IMR-90 (cell line): ENCODE results near the gene RTN3. TPM values are rescaled to one million over a fixed set of nuclear protein-coding genes. Genes with fewer than 3 reads are reported as not detected.

Experiments used
- ATAC-seq: fragments of 200-7000 bp; cut with Tn5 transposase; 2 replicates; pipeline ENCODE4 v1.9.1; 2020; ENCODE audit warnings: low read depth, mild to moderate bottlenecking, moderate library complexity
- BruUV-seq: library from RNA; stranded (reverse); fragments of 400-500 nt; replicated peaks from 2 replicates; lab custom pipeline; 2021; lab: Mats Ljungman, UMichigan
- CTCF ChIA-PET: fragments of 300-600 bp; formaldehyde crosslinking; extraction: SDS; loops from one replicate; lab custom pipeline; 2021; ENCODE audit warnings: antibody characterized with exemption; lab: Yijun Ruan, JAX
- POLR2A ChIA-PET: fragments of 300-600 bp; sonication (Branson Sonifier 250); formaldehyde crosslinking; loops from one replicate; lab custom pipeline; 2022; ENCODE audit warnings: antibody characterized with exemption; ENCODE audit not compliant: unreplicated experiment; lab: Charles Lee
- DNase-seq: peaks from one replicate; pipeline ENCODE4 v3.0.0; 2013
- H2AFZ ChIP-seq: replicated peaks from 2 replicates; pipeline ENCODE3; 2013; ENCODE audit warnings: low read length, mild to moderate bottlenecking; ENCODE audit not compliant: poor library complexity
- H2AK5ac ChIP-seq: 2 replicates; pipeline ENCODE4 v1.6.1; 2013; ENCODE audit warnings: low read depth, low read length, inconsistent platforms
- H2AK9ac ChIP-seq: replicated peaks from 2 replicates; pipeline ENCODE3; 2013; ENCODE audit warnings: mild to moderate bottlenecking, low read depth, low read length, moderate library complexity; ENCODE audit not compliant: poor library complexity
- H2BK120ac ChIP-seq: 2 replicates; pipeline ENCODE4 v1.6.1; 2013; ENCODE audit warnings: low read depth, low read length, inconsistent platforms
- H2BK15ac ChIP-seq: 3 replicates; pipeline ENCODE4 v1.6.1; 2013; ENCODE audit warnings: low read depth, low read length, inconsistent platforms
- H2BK20ac ChIP-seq: 2 replicates; pipeline ENCODE4 v1.6.1; 2013; ENCODE audit warnings: low read depth, mild to moderate bottlenecking, inconsistent platforms, low read length, moderate library complexity
- H2BK5ac ChIP-seq: 2 replicates; pipeline ENCODE4 v1.6.1; 2013; ENCODE audit warnings: mild to moderate bottlenecking, low read depth, low read length, inconsistent platforms; ENCODE audit not compliant: poor library complexity, severe bottlenecking
- H3K14ac ChIP-seq: replicated peaks from 2 replicates; pipeline ENCODE4 v1.6.1; 2013; ENCODE audit warnings: low read depth, low read length, inconsistent platforms
- H3K18ac ChIP-seq: 2 replicates; pipeline ENCODE4 v1.6.1; 2013; ENCODE audit warnings: low read depth, low read length, control low read depth
- H3K23ac ChIP-seq: 2 replicates; pipeline ENCODE4 v1.6.1; 2013; ENCODE audit warnings: low read depth, low read length, inconsistent platforms
- H3K27ac ChIP-seq: 2 replicates; pipeline ENCODE4 v1.5.1; 2013; ENCODE audit warnings: mild to moderate bottlenecking, control low read depth, low read length; ENCODE audit not compliant: insufficient read depth
- H3K27me3 ChIP-seq: 2 replicates; pipeline ENCODE4 v1.6.1; 2013; ENCODE audit warnings: low read length; ENCODE audit not compliant: control insufficient read depth, insufficient read depth
- H3K36me3 ChIP-seq: 2 replicates; pipeline ENCODE4 v1.6.1; 2013; ENCODE audit warnings: low read length, mixed read lengths; ENCODE audit not compliant: control insufficient read depth, insufficient read depth
- H3K4ac ChIP-seq: 2 replicates; pipeline ENCODE4 v1.6.1; 2013; ENCODE audit warnings: low read depth, low read length, inconsistent platforms
- H3K4me1 ChIP-seq: 2 replicates; pipeline ENCODE4 v1.6.1; 2013; ENCODE audit warnings: low read length, mixed read lengths; ENCODE audit not compliant: control insufficient read depth, insufficient read depth
- H3K4me2 ChIP-seq: 2 replicates; pipeline ENCODE4 v1.6.1; 2013; ENCODE audit warnings: low read depth, mild to moderate bottlenecking, control low read depth, low read length, moderate library complexity
- H3K4me3 ChIP-seq: 2 replicates; pipeline ENCODE4 v1.5.1; 2013; ENCODE audit warnings: low read depth, mild to moderate bottlenecking, control low read depth, low read length, moderate library complexity; ENCODE audit not compliant: insufficient read depth
- H3K56ac ChIP-seq: 2 replicates; pipeline ENCODE4 v1.6.1; 2013; ENCODE audit warnings: low read length, inconsistent platforms; ENCODE audit not compliant: insufficient read depth; ENCODE audit errors: extremely low read depth
- H3K79me1 ChIP-seq, 2 experiments: 2 replicates each; pipeline ENCODE4 v1.6.1; 2013; ENCODE audit warnings: low read length in 2 of 2, inconsistent platforms in 1 of 2, low read depth in 1 of 2
- H3K9ac ChIP-seq: 2 replicates; pipeline ENCODE4 v1.6.1; 2013; ENCODE audit warnings: low read depth, low read length, control low read depth
- H3K9me1 ChIP-seq: 2 replicates; pipeline ENCODE4 v1.6.1; 2013; ENCODE audit warnings: low read length, inconsistent platforms; ENCODE audit not compliant: insufficient read depth
- H3K9me3 ChIP-seq: 2 replicates; pipeline ENCODE4 v1.6.1; 2013; ENCODE audit warnings: low read length; ENCODE audit not compliant: control insufficient read depth, insufficient read depth
- H4K20me1 ChIP-seq: 2 replicates; pipeline ENCODE4 v1.6.1; 2013; ENCODE audit warnings: low read length, inconsistent platforms; ENCODE audit not compliant: insufficient read depth
- H4K5ac ChIP-seq: 2 replicates; pipeline ENCODE4 v1.6.1; 2013; ENCODE audit warnings: mild to moderate bottlenecking, low read depth, low read length, control low read depth
- H4K8ac ChIP-seq, 2 experiments: 2 replicates each; pipeline ENCODE4 v1.6.1; 2013; ENCODE audit warnings: low read depth in 2 of 2, low read length in 2 of 2, control low read depth in 1 of 2, inconsistent platforms in 1 of 2
- H4K91ac ChIP-seq: 2 replicates; pipeline ENCODE4 v1.6.1; 2013; ENCODE audit warnings: low read depth, low read length, inconsistent platforms; ENCODE audit not compliant: insufficient read depth
- CEBPB ChIP-seq: IDR thresholded peaks from 2 replicates; pipeline ENCODE4 v1.6.1; 2012; ENCODE audit warnings: low read depth, low read length, improper control_type of control experiment
- CHD1 ChIP-seq: IDR thresholded peaks from 2 replicates; pipeline ENCODE4 v1.6.1; 2012; ENCODE audit warnings: low read depth, low read length, improper control_type of control experiment
- CTCF ChIP-seq: conservative IDR thresholded peaks from 2 replicates; pipeline ENCODE4 v1.5.1; 2012; ENCODE audit warnings: mild to moderate bottlenecking, low read depth, low read length, improper control_type of control experiment
- FOS ChIP-seq: fragments of 150-350 bp; IDR thresholded peaks from 2 replicates; pipeline ENCODE4 v1.6.1; 2016; ENCODE audit warnings: low read depth, low read length
- MAZ ChIP-seq: IDR thresholded peaks from 2 replicates; pipeline ENCODE4 v1.6.1; 2012; ENCODE audit warnings: low read depth, mild to moderate bottlenecking, low read length, improper control_type of control experiment, moderate library complexity, borderline replicate concordance
- NFE2L2 ChIP-seq: fragments of 150-350 bp; IDR thresholded peaks from 2 replicates; pipeline ENCODE4 v1.6.1; 2016; ENCODE audit warnings: low read depth, mild to moderate bottlenecking, low read length
- RAD21 ChIP-seq: IDR thresholded peaks from 2 replicates; pipeline ENCODE4 v1.6.1; 2012; ENCODE audit warnings: low read length, improper control_type of control experiment
- RCOR1 ChIP-seq: IDR thresholded peaks from 2 replicates; pipeline ENCODE4 v1.6.1; 2012; ENCODE audit warnings: mild to moderate bottlenecking, low read length, improper control_type of control experiment; ENCODE audit not compliant: insufficient replicate concordance
- USF2 ChIP-seq: fragments of 150-350 bp; IDR thresholded peaks from 2 replicates; pipeline ENCODE4 v1.6.1; 2017; ENCODE audit warnings: mild to moderate bottlenecking, antibody characterized with exemption, low read length, low read depth
- WGBS, 2 experiments: methylation state at CpG; one replicate each; pipeline versions ENCODE4 v1.1.5 to v1.1.7; 2013; ENCODE audit warnings: missing lambda C conversion rate in 2 of 2; ENCODE audit not compliant: insufficient read length in 1 of 2; ENCODE audit errors: extremely low coverage in 2 of 2; 5-methylcytosine and 5-hydroxymethylcytosine counted together
- dilution Hi-C: fragments of 300-500 bp; cut with HindIII; formaldehyde crosslinking; loops from one replicate; pipeline ENCODE4 v1.14.3; 2018; ENCODE audit warnings: low sequenced_read_pairs; ENCODE audit not compliant: unreplicated experiment
- in situ Hi-C: fragments of 300-500 bp; cut with MboI; formaldehyde crosslinking; loops from 3 replicates; pipeline ENCODE4 v1.14.3; 2019; ENCODE audit warnings: low sequenced_read_pairs, inconsistent platforms, mixed read lengths
- intact Hi-C: fragments of 100-400 bp; cut with micrococcal nuclease; formaldehyde crosslinking; loops from 2 replicates; pipeline ENCODE4 v1.10.0; 2022
- polyA plus RNA-seq, 3 experiments: library from polyadenylated mRNA; depleted of rRNA; stranded (reverse); fragments of >200 nt; gene quantifications; 2 replicates each; pipeline ENCODE4 v1.2.3, GENCODE V29; 2012; ENCODE audit warnings: low replicate concordance in 1 of 3
- total RNA-seq: library from RNA; depleted of rRNA; stranded (reverse); fragments of >200 nt; gene quantifications from 2 replicates; pipeline ENCODE4 v1.2.3, GENCODE V29; 2012

RTN3 gene
- total and polyA plus RNA-seq, 2 of the 4 experiments (the other 2 are of a cell fraction), result 31.2 to 64.6 TPM

DNA sequence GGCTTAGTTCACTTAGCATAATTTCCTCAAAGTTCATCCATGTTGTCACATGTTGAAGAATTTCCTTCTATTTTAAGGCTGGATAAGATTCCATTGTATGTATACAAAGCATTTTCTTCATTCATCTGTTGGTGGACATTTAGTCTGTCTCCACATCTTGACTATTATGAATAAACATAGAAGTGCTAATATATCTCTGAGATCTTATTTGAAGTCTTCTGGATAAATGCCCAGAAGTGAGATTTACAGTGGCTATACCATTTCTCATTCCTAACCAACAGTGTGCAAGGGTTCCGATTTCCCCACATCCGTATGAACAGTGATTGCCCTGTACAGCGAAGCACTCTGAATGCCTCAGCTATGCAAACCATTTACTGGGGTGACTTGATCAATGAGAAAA lies 93.9 kb downstream of the RTN3 start:
- Histone ChIP-seq H3K4me2 (no peak overlapping the region), H3K4ac (no peak overlapping the region), H3K36me3 (no peaks in the 10 kb centered on the region), H4K91ac (no peak overlapping the region), H3K27me3 (no peaks in the 10 kb centered on the region; the same call in 1 of the 2 replicates), H3K14ac (no peak overlapping the region), H3K18ac (no peak overlapping the region), H4K20me1 (no peaks in the 10 kb centered on the region), H3K23ac (no peak overlapping the region), H2AFZ (no peak overlapping the region), H4K8ac (no peak overlapping the region), H2AK9ac (no peak overlapping the region), H3K56ac (no peak overlapping the region), H3K79me1 (no peaks in the 10 kb centered on the region), H2BK15ac (no peak overlapping the region), H3K4me3 (no peak overlapping the region), H3K9ac (no peak overlapping the region), H3K9me3 (no peaks in the 10 kb centered on the region), H4K5ac (no peak overlapping the region), H3K4me1 (peaks cover 8% of the 10 kb centered on the region), H2BK20ac (no peak overlapping the region), H3K27ac (no peak overlapping the region), H2BK5ac (no peak overlapping the region), H2BK120ac (no peak overlapping the region), H3K9me1 (peaks cover 7% of the 10 kb centered on the region), H2AK5ac (no peak overlapping the region)
- POLR2A ChIA-PET, result no interaction called here
- dilution Hi-C loops (no loop called here), intact Hi-C loops (no loop called here), in situ Hi-C loops (no loop called here)
- peak; percentile 40 for DNase-seq
- ATAC-seq, result peak; percentile 44
- TF ChIP-seq RAD21 (no peak), RCOR1 (no peak), CEBPB (no peak), FOS (no peak), CTCF (no peak), CHD1 (no peak), USF2 (no peak), NFE2L2 (no peak), MAZ (no peak)
- BruUV-seq, result no TSS peak
- no CpG with 5 or more reads among the region's 3 CpGs for WGBS, 2 experiments
- CTCF ChIA-PET, result no interaction called here
